ENCODE results near the gene E2F1. TPM values are rescaled to one million over a fixed set of nuclear protein-coding genes. Genes with fewer than 3 reads are reported as not detected.
A peak's percentile ranks its signal among the peaks of the same experiment; 100 is the strongest.

E2F1 gene
- polyA plus RNA-seq, 6 donors from 2014 or later = 0.16 to 0.78 (median 0.27) TPM; not detected in 2

DNA sequence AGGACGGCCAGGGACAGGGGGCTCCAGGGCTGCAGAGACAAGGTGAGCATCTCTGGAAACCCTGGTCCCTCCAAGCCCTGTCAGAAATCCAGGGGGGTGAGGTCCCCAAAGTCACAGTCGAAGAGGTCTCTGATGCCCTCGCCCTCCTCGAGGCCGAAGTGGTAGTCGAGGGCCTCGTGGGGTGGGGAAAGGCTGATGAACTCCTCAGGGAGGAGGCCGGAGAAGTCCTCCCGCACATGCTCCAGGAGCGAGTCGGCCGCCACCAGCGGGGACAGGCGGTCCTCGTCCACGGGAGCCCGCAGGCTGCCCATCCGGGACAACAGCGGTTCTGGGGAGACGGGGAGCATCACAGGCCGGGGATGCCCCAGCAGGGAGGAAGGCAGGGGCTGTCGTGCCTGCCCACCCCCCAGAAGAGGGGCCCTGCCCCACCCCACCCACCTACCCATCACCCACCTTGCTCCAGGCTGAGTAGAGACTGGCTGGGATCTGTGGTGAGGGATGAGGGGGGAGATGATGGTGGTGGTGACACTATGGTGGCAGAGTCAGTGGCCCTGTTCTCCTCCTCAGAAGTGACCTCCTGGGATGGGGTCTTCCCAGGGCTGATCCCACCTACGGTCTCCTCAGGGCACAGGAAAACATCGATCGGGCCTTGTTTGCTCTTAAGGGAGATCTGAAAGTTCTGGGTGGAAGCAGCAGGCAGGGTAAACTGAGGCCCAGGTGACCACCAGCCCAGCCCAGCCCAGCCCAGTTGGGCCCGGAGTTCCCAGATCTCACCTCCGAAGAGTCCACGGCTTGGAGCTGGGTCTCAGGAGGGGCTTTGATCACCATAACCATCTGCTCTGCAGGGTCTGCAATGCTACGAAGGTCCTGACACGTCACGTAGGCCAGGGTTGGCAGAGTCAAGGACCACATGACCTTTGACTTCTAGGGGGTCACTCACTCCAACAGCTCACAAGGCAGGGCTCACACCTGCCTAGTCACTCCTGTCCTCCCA lies 9.2 kb downstream of the E2F1 start:
- H3K27me3 Mint-ChIP-seq = no peaks in the 10 kb centered on the region
- H3K4me1 Mint-ChIP-seq = peaks cover 34 to 41% (median 34%) of the 10 kb centered on the region in 3 donors
- H3K4me3 Mint-ChIP-seq = peak overlapping the region in 2 of 8 donors; percentile 39 to 54
- DNase-seq = no peak
- H3K27ac Mint-ChIP-seq = no peak overlapping the region
- H3K36me3 Mint-ChIP-seq = no peaks in the 10 kb centered on the region
- ATAC-seq (ENCODE audit: low read depth in 2 of 2) = no peak
- no peaks in the 10 kb centered on the region for H3K9me3 Mint-ChIP-seq

DNA sequence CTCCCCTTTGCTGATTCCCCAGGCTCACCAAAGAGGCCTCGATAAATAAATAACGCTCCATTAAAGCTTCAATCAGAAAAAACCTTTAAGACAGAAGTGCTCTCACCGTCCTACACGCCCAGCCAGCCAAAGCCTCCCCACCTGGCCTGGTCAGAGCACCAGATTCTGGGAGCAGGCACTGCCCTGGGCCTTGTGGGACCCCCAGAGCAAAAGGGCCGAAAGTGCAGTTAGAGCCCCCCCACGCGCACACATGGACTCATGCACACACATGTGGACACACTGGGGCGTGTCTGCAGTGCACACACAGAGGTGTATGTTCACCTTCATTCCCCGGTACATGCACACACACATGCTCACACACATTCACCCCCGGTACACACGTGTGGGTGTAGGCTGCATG lies 10.1 kb downstream of the E2F1 start:
- H3K4me1 Mint-ChIP-seq = peaks cover 29 to 41% (median 34%) of the 10 kb centered on the region in 3 donors
- no peak for ATAC-seq (ENCODE audit: low read depth in 2 of 2)
- no peaks in the 10 kb centered on the region for H3K27me3 Mint-ChIP-seq
- peak overlapping the region in 4 of 8 donors; percentile 21 to 69 (median 48) for H3K4me3 Mint-ChIP-seq
- H3K9me3 Mint-ChIP-seq = no peaks in the 10 kb centered on the region
- H3K36me3 Mint-ChIP-seq = no peaks in the 10 kb centered on the region
- no peak for DNase-seq
- peak overlapping the region in 1 of 6 donors; percentile 8 for H3K27ac Mint-ChIP-seq

DNA sequence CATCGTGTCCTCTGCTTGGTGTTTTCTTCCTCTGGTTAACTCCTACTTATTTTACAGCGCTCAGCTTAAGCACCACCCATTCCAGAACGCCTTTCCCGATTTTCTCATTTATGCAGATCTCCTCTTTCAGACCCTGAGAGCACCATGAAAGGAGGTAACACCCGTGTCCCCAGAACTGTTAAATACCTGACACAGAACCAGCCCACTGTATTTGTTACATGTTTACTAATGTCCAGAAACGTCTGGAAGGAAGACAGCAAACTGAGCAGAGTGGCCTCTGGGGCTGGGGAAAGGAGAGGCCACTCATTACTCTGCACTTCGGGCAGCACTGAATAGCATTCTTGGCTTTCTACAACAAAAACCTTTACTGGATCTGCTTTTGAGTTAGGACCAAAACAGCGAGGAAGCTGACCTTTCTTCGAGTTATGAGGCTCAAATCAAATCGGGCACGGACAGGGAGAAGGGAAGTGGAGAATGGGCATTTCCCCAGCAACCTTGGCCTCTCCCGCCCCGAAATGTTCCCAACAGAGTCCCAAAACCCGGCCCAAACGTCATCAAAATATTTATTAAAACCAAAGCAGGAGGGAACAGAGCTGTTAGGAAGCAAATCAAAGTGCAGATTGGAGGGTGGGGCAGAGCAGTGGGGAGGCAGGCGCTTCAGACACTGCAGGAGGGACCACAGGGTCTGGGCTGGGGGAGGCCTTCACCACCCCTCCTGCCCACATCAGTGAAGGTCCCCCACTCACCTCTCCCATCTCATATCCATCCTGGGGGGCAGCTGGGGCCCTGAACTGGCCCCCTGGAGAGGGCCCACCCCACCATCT lies 10.8 kb downstream of the E2F1 start:
- no peak for DNase-seq
- Mint-ChIP-seq H3K9me3 (no peaks in the 10 kb centered on the region), H3K27me3 (no peaks in the 10 kb centered on the region), H3K36me3 (no peaks in the 10 kb centered on the region), H3K4me1 (peaks cover 29 to 41% (median 34%) of the 10 kb centered on the region in 3 donors), H3K27ac (peak overlapping the region in 3 of 6 donors; percentile 6 to 86 (median 44)), H3K4me3 (peak overlapping the region; percentile 71 to 91 (median 83))
- no peak for ATAC-seq (ENCODE audit: low read depth in 2 of 2)

DNA sequence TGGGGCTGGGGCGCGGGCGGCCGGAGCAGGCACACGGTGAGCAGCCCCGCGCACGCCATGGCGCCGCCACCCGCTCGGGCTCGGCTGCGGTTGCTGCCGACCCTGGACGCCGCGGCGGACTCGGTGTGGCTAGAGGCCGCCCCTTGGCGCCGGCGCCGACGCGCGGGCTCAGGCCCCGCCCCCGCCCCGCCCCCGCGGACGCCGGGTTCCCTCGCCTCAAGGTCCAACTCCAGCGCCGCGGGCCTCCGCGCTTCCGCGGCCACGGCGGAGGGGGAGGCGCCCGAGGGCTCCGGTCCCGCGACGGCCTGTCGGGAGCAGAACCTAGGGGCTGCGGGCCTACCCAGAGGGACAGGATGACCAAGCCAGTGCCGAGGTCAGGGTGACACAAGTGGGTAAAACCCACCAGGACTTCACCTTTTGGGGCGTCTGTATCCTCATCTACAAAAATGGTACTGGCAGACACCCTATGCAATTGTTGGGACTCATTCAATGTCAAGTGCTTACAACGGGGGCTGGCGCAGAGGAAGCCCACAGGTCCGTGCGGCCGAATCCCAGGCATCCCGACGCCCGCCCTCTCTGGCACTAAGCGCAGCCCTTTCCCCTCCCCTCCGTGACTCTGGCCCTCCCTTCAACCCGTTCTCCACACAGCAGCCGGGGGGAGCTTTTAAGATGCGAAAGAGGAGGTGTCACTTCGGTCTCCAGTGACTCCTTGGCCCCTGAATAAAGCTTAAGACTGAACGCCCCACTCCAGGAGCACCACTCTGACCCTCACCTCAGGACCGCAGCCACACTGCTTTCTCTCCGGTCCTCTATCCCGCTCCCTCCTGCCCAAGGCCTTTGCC lies 11.7 kb downstream of the E2F1 start, which contains the start of gene NECAB3:
TSS of gene NECAB3 (minus strand) at position 135 of the 842 bp plus-strand sequence. CDS start at position 59, 76 bp downstream.
- H3K4me3 Mint-ChIP-seq = peak within 1 kb of the TSS; percentile 85 to 94 (median 90)
- H3K27ac Mint-ChIP-seq = peak within 1 kb of the TSS in 4 of 6 donors; percentile 42 to 93 (median 65)
- no peaks in the 10 kb centered on the region for H3K27me3 Mint-ChIP-seq
- ATAC-seq (ENCODE audit: low read depth in 2 of 2) = peak; percentile 81 to 89
- no peaks in the 10 kb centered on the region for H3K9me3 Mint-ChIP-seq
- peaks cover 26 to 37% (median 28%) of the 10 kb centered on the region in 3 donors for H3K4me1 Mint-ChIP-seq
- DNase-seq = peak; percentile 64
- H3K36me3 Mint-ChIP-seq = no peaks in the 10 kb centered on the region

DNA sequence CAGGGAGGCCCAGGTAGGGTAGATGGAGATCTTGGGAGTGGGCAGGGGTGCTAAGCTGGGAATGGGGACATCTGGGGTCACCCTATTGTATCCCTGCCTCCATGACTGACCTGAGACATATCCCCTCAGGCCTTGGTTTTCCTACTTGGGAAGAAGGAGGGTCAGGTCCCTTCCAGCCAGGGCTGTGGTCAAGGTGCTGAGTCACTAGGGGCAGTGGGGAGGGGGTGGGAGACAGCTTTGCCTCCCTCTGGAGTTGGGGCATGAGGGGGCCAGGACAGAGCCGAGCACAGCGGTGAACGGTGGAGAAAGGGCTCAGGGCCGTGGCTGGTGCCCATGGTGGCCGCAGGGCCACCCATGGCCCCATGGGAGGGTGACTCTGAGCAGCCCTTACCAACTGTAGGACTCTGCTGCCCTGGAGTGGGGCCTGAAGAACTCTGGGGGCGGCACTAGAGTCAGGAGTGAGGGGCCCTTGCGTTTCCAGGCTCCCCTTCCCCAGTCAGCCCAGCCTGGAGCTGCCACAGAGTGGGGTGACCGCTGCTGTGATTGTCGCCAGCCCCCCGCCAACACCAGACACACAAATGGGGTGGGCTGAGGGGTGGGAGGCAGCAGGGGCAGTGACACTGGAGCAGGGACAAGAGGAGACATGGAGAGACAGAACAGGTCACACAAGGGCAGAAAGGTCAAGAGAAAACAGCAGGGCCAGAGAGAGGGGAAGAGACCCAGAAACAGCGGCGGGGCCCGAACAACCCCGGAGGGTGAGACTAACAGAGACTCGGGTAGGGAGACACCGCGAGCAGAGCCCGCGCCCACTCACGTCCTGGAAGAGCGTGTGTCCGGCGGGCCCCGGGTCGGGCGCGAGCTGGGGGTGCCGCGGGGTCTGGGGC lies 12.5 kb downstream of the E2F1 start:
- Mint-ChIP-seq H3K27ac (peak overlapping the region in 2 of 6 donors; percentile 42 to 93), H3K4me1 (peaks cover 19 to 29% (median 19%) of the 10 kb centered on the region in 3 donors), H3K27me3 (no peaks in the 10 kb centered on the region), H3K36me3 (no peaks in the 10 kb centered on the region), H3K4me3 (peak overlapping the region; percentile 85 to 94 (median 90)), H3K9me3 (no peaks in the 10 kb centered on the region)
- DNase-seq = no peak
- peak; percentile 38 to 48 for ATAC-seq (ENCODE audit: low read depth in 2 of 2)

DNA sequence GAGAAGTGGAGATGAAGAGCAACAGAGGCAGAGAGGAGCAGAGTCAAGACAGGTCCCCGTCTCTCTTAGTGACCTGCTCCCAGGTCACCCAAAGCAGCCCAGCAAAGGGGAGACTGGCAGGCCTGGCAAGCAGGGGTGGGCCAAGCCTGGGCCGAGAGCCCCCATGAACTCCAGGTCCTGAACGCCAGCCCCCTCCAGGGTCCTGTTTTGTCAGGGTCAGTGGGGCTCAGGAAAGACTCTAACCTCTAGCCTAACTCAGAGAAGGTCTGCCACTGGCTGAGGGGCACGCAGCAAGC lies 13.1 kb downstream of the E2F1 start:
- Mint-ChIP-seq H3K4me1 (peaks cover 22 to 24% (median 23%) of the 10 kb centered on the region in 3 donors), H3K27ac (peak overlapping the region in 1 of 6 donors; percentile 42), H3K36me3 (no peaks in the 10 kb centered on the region), H3K4me3 (peak overlapping the region; percentile 3 to 91 (median 90)), H3K27me3 (no peaks in the 10 kb centered on the region), H3K9me3 (no peaks in the 10 kb centered on the region)
- no peak for ATAC-seq (ENCODE audit: low read depth in 2 of 2)
- DNase-seq = no peak

DNA sequence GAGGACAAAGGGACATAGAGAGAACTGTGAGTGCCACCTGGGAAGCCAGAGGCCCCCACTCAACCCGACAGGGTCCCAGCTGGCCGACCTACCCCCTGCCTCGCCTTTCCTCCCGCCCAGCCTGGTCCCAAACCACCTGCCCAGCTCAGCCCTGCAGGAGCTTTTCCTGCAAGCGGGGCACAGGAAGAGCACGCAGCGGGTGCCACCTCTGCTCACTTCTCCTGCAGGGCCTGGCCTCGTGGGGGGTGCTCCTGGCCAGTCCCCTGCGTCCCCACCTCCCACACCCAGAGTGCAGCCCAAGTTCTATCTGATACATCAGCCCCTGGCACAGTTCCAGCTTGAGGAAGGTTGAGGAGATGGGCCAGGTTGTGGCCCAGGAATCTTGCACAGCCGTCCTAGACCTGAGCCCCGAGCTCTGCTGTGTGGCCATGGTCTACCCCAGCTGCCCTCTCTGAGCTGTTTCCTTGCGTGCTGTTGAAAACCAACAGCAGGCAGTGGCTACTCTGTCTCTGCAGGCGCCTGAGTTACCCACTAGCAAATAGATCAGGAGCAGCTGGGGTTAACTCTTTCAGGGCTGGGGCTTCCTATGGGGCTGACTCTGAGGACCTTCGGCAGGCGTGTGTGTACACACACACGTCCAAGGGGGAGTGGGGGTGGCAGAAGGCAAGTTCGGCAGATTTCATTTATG lies 13.6 kb downstream of the E2F1 start:
- ATAC-seq (ENCODE audit: low read depth in 2 of 2) (no peak), DNase-seq (no peak)
- H3K4me3 Mint-ChIP-seq = peak overlapping the region; percentile 3 to 91 (median 79)
- H3K4me1 Mint-ChIP-seq = peaks cover 23 to 25% (median 24%) of the 10 kb centered on the region in 3 donors
- H3K36me3 Mint-ChIP-seq = no peaks in the 10 kb centered on the region
- H3K9me3 Mint-ChIP-seq = no peaks in the 10 kb centered on the region
- H3K27ac Mint-ChIP-seq = peak overlapping the region in 3 of 6 donors; percentile 10 to 42 (median 19)
- H3K27me3 Mint-ChIP-seq = no peaks in the 10 kb centered on the region

DNA sequence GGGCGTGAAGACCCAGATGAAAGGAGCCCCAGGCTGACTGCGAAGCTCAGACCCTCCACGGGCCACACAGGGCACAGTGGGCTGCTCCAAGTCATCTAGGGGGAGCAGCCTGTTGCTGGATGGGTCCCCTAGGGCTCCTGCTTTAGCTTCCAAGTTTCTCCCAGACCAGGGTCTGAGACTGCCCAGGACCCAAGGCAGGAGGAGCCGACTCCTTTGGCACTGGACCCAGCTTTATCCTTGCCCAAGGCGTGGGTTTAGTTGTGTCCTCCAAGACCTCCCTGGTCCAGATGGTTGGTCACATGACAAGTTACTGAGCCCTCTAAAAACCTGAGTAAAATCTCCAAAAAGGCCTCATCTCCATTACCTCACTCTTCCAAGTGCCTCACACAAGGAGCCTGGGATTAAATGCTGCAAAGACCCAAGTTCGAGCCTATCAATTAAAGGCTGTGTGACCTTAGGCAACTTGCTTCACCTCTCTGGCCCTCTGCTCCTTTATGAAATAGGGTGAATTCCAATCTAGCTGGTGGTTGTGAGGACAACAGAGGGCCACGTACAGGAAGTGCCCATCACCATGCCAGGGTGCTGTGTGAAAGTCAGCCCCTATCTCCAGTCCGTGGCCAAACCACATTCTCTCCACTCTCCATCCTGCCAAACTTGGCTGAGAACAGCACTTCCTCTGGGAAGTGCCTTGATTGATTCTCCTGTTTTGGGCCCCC lies 14.5 kb downstream of the E2F1 start:
- H3K36me3 Mint-ChIP-seq = no peaks in the 10 kb centered on the region
- no peaks in the 10 kb centered on the region for H3K27me3 Mint-ChIP-seq
- peak overlapping the region in 5 of 8 donors; percentile 49 to 79 (median 59) for H3K4me3 Mint-ChIP-seq
- H3K4me1 Mint-ChIP-seq = peaks cover 26% of the 10 kb centered on the region in 3 donors
- ATAC-seq (ENCODE audit: low read depth in 2 of 2) = no peak
- H3K9me3 Mint-ChIP-seq = no peaks in the 10 kb centered on the region
- H3K27ac Mint-ChIP-seq = peak overlapping the region in 2 of 6 donors; percentile 10 to 11
- no peak for DNase-seq

DNA sequence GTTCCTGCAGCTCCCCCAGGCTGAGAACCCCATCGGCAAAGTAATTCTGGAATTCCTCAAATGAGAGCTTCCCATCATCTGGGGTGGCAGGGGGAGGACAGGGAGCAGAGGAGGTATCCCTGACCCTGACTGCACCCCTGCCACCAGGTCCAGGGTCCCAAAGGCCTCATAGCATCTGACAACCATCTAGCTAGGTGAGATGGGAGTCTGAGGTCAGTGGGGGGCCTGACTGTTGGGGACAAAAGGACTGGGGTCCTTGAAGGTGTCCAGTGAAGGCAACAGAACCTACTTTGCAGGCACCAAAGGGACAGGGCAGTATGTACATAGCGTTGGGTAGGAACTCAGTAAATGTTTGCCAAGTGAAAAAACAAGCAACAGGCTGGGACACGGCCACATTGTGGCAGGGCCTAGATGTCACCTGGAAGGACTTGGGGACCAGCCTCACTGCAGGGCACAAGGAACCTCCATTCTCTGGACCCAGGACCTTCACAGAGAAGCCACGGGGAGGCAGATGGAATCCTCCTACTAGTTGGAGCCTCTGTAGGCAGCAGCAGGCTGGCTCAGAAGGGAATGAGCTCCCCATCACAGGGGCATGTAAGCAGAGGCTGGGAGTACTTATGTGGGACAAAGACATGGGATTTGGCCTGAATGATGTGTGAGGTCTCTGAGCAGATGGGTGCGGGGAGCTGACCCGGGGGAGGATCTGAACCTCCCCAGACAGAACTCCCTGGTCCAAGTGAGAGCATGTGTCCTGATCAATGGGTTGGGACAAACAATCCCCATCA lies 15.3 kb downstream of the E2F1 start:
- no peak overlapping the region for H3K27ac Mint-ChIP-seq
- peak overlapping the region in 2 of 8 donors; percentile 43 to 79 for H3K4me3 Mint-ChIP-seq
- ATAC-seq (ENCODE audit: low read depth in 2 of 2) = no peak
- H3K36me3 Mint-ChIP-seq = no peaks in the 10 kb centered on the region
- no peaks in the 10 kb centered on the region for H3K27me3 Mint-ChIP-seq
- no peak for DNase-seq
- peaks cover 30 to 34% (median 32%) of the 10 kb centered on the region in 3 donors for H3K4me1 Mint-ChIP-seq
- H3K9me3 Mint-ChIP-seq = no peaks in the 10 kb centered on the region

DNA sequence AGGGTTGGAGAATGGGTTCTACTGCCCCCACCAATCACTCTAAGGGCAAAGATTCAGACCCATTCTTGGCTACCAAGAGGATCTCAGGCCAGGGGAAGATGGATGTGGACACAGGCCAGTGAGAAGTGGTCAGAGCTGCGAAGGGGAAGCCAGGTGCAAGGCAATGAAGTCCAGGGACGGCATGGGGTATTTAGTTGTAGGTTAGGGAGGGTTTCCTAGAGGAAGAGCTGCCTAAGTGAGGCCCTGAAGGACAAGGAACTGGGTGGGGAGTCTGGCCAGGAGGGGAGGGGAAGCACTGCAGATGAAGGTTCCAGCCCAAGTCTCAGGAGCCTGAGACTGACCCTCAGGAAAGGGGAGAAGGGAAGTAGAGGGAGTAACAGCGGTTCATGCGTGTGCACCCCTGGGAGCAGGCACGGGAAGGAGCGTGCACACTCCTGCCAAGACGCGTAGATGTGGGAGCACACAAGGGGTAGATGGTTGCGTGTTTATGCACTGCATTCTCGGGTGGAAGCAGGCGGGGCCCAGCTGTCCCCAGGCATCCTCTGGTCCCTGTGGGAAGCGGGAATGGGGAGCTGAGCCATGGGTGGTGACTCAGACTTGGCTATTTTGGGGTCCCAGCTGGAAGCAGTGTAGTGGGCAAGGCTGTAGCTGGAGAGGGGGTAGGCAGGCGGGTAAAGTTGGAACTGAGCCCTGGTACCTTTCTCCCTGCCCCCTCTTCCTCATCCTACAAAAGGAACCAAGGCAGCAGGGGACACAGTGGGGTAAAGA lies 16.1 kb downstream of the E2F1 start:
- H3K27ac Mint-ChIP-seq = peak overlapping the region in 1 of 6 donors; percentile 14
- H3K4me1 Mint-ChIP-seq = peaks cover 28 to 35% (median 32%) of the 10 kb centered on the region in 3 donors
- no peaks in the 10 kb centered on the region for H3K9me3 Mint-ChIP-seq
- H3K27me3 Mint-ChIP-seq = no peaks in the 10 kb centered on the region
- no peak for DNase-seq
- peak overlapping the region in 1 of 8 donors; percentile 30 for H3K4me3 Mint-ChIP-seq
- no peaks in the 10 kb centered on the region for H3K36me3 Mint-ChIP-seq
- no peak for ATAC-seq (ENCODE audit: low read depth in 2 of 2)
